Stimulated activated CD4-positive, alpha-beta T cell treated with anti-CD3 and anti-CD28 coated beads, TNF-alpha, amount 100 ng/mL, for 1 hour (primary cell): Measurements from ENCODE around the gene SETBP1.
"Not testable (repeated sequence)": the region's sequence is repeated elsewhere in the genome, so short reads cannot be mapped to it uniquely, and the experiment has no call there.

Experiments used
- DNase-seq, 3 donors: peaks; one replicate each; pipeline ENCODE4 v3.0.0-alpha.2; 2020; ENCODE audit warnings: low read depth in 3 of 3, low spot score in 1 of 3

Gene SETBP1

DNA sequence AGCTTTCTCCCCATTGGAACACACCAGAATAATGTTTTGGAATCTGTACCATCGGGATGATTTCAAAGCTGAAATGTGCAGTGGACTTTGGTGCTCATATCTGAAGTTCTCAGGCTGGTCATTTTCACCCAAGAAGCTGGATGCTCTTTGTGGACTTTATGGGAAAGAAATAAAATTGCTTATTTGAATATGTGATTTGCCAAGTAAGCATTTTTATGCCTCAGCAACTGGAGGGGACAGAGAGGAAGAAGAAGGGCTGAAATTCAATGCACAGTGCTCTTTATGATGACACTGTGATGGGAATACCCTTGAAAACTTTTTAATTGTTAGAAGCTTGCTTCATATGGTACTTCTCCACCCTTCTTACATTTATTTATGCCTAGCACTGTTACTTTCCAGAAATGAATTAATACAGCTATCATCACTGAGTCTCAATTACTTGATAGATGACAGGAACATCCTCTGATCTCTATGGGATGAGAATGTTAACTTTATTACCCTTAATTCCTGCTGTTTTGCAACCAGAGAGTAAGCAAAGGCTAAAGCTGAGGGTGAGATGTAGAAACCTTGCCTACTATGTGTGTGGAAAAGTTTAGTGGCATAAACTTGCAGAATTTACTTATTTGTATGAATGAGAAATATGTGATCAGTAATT is 23.6 kb downstream of the SETBP1 start:
- no peak for DNase-seq

DNA sequence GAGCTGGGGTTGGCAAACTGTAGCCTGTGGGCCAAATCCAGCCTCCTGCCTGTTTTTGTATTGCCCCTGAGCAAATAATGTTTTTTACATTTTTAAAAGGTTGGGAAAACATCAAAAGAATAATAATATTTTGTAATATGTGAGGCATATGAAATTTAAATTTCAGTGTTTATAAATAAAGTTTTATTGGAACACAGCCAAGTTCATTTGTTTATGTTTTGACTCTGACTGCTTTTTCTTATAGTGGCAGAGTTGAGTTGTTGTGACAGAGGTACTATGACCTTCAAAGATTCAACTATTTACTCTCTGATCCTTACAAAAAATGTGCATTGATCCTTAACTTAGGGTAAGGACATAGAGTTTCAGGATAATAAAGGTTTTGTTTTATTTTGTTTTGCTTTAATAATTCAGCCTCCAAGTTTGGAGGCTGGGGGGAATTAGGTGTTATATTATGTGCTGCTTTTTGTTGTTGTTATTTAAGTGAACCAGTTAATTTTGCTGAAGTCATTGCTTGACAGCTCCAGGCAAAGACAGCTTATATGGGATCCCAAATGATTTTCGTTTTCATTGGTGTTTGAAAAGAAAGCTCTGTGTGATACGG is 24.5 kb downstream of the SETBP1 start:
- DNase-seq, result no peak

DNA sequence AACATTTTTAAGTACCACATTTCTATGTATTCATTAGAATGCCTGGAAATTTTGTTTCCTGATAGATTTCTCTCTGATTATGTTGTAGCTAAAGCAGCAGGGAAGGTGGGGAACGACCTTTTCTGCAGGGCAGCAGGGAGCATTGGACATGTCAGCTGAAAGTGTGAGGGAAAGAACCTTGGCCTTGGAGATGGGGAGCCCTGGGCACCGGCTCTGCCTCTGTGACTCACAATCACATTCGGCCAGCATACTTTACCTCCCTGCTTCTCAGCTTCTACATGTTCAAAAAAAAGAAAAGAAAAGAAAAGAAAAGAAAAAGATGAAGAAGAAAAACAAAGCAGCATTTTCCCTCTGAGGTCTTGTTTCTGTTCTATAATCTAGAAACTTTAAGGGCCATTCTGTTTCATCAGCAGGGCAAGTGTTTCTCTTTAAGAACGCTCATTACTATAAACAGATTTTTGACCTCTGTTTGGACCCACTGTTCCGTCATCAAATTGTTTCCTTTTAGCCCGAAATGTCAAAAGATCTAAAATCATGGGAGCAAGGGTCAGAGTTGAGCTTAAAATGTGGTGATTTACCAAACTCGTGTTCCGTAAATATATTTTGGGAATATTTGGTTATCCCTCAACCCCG is 27.9 kb downstream of the SETBP1 start:
- DNase-seq, result no peak

DNA sequence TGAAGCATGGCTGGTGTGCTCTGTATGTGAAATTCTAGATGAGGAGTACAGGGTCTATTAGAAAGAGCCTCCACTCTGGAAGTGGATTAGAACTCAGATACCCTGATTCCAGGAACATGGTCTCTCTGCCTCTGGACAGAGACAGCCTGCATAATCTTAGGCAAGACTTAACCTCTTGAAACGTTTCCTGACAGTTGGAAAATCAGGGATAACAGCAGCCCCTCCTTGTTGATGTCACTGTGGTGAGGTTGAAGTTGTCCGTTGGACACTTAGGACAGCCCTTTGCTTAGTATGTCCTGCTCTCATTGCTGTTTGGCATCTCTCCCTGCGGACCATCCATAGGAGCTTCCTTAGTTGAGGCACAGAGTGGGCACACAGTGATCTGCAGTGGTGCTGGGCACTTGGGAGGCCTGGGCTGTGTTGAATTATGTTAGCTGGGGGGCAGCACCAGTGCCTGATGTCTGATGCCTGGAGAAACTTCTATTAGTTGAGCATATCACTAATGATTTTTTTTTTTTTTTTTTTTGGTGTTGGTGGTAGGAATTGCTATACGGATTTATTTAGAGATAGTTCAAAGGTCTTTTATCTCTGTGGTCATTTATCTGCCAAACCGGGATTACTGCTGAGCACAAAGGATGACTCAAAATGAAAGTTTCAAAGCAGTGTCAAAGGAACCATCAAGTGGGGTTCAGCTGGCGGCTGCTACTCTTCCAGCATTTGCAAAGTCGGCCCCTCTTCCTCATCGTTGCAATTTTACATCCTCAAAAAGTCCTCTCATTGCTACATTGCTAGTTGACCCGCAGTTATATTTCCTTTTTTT is 28.8 kb downstream of the SETBP1 start:
- no peak for DNase-seq

DNA sequence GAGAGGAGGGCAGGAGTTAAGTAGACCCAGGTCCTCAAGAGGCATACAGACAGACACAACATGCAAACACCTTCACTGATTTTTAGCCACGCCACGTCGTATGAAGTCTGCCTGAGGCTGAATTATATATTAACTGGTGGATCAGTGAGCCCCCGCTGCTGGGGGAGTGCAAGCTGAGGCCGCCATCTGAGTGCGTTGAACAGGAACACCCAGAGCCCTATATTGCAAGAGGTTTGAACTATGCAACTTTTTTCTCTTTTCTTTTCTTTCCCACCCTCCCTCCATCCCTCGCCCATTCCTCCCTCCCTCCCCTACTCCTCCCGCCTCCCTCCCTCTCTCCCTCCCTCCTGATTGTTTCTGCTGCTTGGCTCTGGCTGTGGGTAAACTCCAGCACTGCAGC is 30.2 kb downstream of the SETBP1 start:
- DNase-seq, result no peak

DNA sequence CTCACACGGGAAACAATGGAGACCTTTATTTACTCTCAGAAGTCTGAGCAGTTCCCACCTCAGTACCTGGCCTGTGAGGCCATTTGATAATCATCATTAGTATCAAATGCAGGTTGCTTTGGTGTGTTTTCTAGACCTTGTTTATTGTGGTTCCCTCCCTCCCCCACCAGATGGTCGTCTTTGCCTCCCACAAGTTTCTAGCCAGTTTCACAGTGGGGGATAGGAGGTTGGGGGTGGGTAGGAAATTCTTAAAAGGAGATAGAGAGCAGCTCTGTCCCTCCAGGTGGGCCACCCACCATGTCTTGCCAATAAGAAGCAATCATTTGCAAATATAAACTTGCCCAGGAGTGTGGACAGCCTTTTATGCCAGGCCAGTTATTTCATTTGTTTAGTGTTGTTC is 31.3 kb downstream of the SETBP1 start:
- DNase-seq, result no peak

DNA sequence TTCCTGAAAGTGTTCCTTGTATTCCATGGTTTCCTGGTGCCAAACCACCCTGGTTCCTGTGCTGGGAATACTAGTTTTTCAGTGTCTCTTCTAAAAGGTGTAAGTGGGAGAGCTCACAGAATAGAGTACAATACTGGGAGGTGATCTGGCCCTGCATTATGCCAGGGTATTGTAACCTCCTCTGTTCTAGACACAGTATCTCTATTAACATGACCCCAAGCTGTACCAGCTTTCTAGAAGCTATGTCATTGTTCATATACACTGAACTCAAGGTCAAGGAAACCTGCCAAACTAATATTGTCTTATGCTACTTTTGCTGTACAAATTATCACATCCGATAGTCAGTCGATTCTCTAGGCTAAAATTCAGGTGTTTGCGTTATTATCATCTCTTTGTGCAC is 32.7 kb downstream of the SETBP1 start:
- DNase-seq, result no peak

DNA sequence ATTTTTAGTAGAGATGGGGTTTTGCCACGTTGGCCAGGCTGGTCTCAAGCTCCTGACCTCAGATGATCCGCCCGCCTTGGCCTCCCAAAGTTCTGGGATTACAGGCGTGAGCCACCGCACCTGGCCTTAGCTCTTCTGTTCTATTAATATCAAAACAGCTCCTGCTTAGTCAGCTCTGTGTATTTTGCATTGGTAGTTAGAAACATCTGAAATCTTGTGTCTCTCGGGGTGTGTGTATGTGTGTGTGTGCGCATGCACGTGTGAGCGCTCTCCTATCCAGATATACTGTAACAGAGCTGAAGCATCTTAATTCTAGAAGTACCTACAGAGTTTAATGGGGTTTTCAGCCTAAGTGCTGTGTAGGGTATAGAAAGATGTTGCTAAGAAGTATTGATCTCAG is 33.7 kb downstream of the SETBP1 start:
- no peak for DNase-seq

DNA sequence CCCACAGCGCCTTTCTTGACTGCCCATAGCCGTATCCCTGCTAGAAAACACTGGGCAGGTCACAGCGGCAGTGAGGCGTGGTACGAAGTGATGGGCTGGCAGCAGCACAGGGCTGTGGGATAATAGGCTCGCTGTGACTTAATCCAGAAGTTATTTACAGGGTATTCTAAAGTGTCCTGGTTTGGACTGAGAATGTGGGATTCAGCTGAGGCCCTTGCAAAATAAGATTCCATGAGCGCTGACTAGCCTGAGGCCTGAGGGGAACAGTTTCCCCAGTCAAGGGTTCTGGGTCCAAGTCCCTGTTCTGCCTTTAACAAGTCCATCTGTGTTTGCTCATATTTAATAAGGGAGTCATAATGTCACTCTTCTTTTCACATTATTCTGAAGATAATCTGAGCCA is 34.6 kb downstream of the SETBP1 start:
- no peak for DNase-seq

DNA sequence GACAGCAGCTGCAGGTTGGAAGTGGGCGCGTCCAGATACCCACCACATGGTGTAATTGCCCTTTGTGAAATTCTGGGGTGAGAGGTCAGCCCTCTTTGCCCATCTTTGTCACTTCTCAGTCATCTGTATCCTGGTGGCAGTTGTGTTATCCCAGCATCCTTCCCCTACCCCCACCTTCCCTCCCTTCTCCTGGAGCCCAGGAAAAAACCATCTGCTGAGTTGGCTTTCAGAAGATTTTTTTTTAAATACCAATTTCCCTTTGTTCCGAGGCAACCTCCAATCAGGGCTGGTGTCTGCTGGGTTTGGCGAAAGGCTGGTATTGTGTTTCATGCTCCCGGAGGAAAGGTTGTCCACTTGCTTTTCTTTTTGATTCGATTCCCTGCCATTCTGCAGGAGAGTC is 35.2 kb downstream of the SETBP1 start:
- DNase-seq, result no peak

DNA sequence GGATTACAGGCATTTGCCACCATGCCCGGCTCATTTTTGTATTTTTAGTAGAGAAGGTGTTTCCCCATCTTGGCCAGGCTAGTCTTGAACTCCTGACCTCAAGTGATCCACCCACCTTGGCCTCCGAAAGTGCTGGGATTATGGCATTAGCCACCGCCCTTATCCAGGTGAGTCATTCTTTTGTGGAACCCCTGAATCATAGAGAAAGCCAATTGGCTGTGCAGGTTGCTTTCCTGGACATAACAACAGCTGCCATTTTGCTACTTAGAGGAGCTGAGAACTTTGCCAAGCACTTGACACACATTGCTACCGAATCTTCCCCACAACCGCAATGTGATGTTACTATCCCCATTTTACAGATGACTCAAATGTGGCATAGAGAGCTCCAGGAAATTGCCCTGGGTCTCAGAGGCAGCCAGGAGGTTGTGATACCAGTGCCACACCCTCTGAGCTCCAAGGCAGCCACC is 36.0 kb downstream of the SETBP1 start:
- no peak for DNase-seq

DNA sequence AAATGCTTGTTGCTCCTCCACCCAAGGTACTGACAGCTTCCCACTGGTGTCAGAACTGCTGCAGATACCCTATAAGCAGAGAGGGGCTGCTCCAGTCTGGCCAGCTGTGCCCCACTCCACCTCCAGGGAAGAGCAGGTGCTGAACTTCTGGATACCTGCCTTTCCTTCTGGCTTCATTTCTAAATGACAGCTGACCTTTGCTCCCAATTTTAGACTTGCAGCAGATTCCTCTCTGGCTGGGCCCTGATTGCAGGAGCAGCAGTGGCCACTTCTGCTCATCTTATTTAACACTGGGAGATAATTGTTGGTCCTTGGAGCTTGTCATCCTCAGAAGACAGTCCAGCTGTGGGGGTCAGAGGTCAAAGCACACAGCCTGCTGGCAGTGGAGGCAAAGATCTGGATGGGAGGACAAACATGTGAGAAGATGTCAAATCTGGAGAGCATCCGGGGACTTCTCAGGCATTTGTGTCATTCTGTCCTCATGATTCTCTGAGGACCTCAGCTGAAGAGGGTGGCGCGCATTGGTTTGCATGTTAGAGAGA is 38.9 kb downstream of the SETBP1 start:
- no peak for DNase-seq

DNA sequence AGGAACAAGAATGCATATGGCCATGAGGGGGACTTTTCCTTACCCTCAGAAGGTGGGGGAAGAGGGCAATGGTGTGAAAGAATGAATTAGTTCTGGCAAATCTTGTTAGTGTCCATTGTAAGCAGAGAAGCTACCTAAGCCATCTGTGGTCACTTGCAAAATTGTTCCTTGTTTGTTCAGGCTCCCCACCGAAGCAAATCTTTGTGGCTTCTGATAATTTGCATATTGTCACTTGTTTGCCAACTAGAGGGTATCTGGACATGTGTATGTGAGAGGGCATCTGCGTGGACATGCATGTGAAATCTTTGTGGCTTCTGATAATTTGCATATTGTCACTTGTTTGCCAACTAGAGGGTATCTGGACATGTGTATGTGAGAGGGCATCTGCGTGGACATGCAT is 41.1 kb downstream of the SETBP1 start:
- not testable (repeated sequence) for DNase-seq

DNA sequence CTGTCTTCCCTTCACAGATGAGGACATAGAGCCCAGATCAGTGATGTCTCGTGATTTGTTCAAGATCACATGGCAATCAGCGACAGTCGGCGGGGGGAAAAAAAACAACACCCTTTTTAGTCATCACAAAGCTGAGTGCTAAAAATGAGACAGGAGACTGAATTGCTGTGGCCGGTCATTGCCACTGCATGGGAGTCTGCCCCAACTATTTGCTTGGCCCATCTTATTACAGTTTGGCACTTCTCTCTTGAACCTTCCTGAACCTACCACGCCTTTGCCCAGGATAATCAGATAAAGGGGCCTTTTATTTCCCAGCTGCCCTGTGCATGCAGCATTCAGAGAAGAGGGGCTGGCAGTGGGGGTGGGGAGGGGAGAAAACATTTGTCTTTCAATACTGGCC is 42.7 kb downstream of the SETBP1 start:
- DNase-seq, result no peak

DNA sequence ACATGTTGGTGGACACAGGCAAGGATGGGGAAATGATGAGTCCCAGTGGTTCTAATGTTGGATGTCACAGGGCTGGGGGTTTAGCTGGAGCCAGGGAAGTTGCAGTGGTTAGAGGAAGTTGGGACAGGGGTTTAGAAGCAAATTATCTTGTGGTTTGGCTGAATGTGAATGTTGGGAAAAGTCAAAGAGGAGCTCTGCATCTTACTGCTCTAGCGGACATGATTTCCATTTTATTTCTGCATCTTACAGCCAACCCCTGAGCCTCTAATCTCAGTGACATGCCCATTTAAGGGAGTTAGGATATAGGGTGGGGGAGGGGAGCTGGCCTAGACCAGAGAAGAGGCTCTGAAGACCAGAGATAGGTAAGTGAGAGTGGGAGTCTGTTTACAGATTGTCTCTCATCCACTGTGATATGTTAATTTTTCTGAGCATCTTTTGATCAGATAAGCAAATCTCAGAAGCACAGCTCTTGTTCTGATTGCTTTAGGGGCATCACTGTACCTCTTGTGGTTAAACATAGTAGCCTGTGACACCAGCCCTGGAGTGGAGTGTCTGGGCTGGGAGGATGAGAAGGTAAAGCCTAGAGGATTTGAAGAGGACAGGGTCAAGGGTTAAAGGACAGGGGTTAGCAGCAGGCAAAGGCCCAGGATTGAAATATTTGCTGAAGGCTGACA is 43.6 kb downstream of the SETBP1 start:
- no peak for DNase-seq

DNA sequence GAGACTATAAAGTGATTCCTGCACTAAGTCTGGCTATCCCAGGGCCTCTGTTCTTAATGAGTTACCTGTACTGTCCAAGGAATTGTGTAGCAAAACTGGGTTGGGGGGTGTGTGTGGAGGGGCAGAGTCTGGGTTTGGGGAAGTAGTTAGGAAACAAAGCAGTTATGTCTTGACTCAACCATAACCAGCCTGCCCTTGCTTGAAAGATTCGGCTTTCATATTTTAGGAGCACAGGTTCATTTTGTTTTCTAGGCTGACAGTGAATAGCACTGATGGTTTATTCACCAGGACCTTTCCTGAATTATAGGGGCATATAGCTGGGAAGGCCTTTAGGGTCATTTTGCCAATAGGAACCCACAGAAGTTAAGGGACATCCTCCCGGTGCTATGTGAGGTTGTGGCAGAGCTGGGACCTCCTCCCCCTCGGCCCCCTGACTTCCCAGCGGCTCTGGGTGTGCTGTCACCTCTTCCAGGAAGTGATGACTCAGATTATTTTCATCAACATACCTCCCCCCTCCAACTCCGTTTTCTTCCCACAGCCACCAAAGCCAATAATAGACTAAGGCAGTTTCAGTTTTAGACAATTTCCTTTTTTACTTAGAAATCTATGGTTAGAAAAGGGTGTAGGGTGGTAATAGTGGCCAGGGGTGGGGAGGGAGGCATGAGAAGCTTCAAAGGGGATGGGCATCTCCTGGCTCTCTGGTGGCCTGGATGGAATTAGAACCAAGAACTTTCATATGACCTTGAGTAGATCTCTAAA is 44.8 kb downstream of the SETBP1 start:
- DNase-seq, result peak in 2 of 3 donors; percentile 15 to 39

DNA sequence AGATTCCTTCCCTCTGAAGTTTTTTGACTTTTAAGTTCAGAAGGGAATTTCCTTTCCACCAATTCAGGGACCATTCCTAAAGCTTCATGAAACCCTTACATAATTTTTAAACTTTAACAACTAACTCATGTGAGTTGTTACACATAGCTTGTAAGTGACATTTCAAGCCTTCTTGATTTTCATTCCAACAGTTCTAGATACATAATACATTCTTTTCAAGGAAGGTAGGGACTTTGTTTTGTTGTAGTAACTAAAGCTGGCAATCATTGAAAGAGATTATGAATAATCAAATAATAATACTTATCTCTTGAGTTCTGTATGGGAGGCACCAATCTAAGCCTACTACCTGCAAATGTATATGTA is 45.4 kb downstream of the SETBP1 start:
- DNase-seq, result no peak

DNA sequence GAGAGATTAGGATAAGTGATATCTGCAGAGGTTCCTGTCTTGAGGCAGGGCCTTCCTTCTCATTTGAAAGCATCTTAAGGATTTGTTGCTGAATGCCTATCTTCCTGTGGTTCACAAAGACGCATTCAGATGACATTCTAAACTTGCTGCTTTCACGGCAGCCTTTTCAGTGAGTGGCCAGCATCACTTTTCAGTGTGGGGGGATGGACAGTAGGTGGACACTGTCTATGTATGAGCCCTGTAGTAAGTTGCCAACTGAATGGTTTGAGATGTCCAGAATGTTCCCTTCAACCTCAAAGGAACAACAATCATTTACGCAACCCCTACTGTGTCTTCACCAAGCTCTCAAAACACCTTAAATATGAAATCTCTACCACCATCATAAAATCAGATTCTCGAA is 46.6 kb downstream of the SETBP1 start:
- no peak for DNase-seq

DNA sequence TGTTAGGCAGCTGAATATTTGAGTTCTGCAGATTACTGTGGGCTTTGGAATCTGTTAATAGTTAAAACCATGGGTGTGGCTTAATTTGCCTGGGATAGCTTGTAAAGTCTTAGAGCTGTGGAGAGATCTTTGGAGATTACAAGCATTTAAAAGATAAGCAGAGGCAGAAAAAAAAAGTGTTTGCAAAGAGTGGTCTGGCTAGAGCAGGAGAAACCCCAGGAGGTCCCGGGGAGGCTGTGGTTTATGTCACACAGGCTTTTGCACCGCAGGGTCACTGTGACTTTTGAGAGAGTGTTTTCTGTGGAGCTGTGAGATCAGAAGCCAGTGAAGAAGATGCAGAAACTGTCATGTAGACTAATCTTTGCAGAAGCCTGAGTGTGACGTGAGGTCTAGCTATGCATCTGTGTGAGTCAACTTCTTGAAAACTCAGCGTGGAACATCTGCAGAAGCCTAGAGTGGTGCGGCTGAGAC is 49.0 kb downstream of the SETBP1 start:
- DNase-seq, result peak in 1 of 3 donors; percentile 3
